Measurements from ENCODE around the gene CORT. TPM values are rescaled to one million over a fixed set of nuclear protein-coding genes. Genes with fewer than 3 reads are reported as not detected.

Gene CORT
- polyA plus RNA-seq, 1 donor from 2014 or later: 0.81 TPM

DNA sequence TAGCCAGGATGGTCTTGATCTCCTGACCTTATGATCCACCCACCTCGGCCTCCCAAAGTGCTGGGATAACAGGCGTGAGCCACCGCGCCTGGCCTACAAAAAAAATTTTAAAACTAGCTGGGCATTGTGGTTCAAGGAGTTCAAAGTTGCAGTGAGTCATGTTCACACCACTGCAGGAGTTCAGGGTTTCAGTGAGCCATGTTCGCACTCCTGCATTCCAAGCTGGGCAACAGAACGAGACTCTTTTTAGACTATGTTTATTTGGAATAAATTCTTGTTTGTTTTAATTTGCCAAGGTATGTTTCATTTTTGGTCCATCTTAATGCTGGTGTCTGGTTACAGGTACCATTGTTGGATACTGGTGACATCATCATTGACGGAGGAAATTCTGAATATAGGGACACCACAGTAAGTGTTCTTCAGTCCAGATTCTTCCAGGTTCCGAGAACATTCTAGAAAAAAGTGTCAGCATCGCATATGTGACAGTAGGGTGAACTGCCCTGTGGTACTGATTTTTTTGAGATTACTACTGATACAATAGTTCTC is 47.0 kb upstream of the CORT start:
- Histone ChIP-seq H3K9me2 (ENCODE audit: insufficient read depth, low read length) (no peaks in the 10 kb centered on the region), H3K27ac (ENCODE audit: low read length) (no peak overlapping the region), H3K4me3 (ENCODE audit: low read length) (no peak overlapping the region), H3K4me2 (ENCODE audit: low read length) (no peak overlapping the region), H3K27me3 (ENCODE audit: insufficient read depth, low read depth, low read length) (no peaks in the 10 kb centered on the region), H3K9me3 (ENCODE audit: low read length) (no peaks in the 10 kb centered on the region), H3F3A (ENCODE audit: insufficient read depth, low read length, poor library complexity, severe bottlenecking) (no peaks in the 10 kb centered on the region), H3K36me3 (ENCODE audit: insufficient read depth, low read length) (no peaks in the 10 kb centered on the region), H3K79me2 (replicated peaks; ENCODE audit: insufficient read depth, low read length) (peaks cover 25% of the 10 kb centered on the region), H2AFZ (ENCODE audit: low read depth, low read length) (no peak overlapping the region), H3K9ac (ENCODE audit: low read length) (no peak overlapping the region), H4K20me1 (ENCODE audit: insufficient read depth) (no peaks in the 10 kb centered on the region)
- TF ChIP-seq REST (IDR thresholded peaks at IDR 0.05; ENCODE audit: borderline replicate concordance): no peak
- no peak for TF ChIP-seq MXI1 (conservative IDR thresholded peaks at IDR 0.05; ENCODE audit: poor library complexity, severe bottlenecking)
- TF ChIP-seq, protein P1, sequence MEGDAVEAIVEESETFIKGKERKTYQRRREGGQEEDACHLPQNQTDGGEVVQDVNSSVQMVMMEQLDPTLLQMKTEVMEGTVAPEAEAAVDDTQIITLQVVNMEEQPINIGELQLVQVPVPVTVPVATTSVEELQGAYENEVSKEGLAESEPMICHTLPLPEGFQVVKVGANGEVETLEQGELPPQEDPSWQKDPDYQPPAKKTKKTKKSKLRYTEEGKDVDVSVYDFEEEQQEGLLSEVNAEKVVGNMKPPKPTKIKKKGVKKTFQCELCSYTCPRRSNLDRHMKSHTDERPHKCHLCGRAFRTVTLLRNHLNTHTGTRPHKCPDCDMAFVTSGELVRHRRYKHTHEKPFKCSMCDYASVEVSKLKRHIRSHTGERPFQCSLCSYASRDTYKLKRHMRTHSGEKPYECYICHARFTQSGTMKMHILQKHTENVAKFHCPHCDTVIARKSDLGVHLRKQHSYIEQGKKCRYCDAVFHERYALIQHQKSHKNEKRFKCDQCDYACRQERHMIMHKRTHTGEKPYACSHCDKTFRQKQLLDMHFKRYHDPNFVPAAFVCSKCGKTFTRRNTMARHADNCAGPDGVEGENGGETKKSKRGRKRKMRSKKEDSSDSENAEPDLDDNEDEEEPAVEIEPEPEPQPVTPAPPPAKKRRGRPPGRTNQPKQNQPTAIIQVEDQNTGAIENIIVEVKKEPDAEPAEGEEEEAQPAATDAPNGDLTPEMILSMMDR (IDR thresholded peaks at IDR 0.05; ENCODE audit: poor library complexity, severe bottlenecking): no peak
- TF ChIP-seq SMC3 (conservative IDR thresholded peaks at IDR 0.05; ENCODE audit: poor library complexity): no peak
- TF ChIP-seq TAF1 (IDR thresholded peaks at IDR 0.05; ENCODE audit: low read depth): no peak
- no peak for TF ChIP-seq POLR2AphosphoS5 (IDR thresholded peaks at IDR 0.05)
- TF ChIP-seq EZH2 (IDR thresholded peaks at IDR 0.05; ENCODE audit: borderline replicate concordance, insufficient read depth, low read length, poor library complexity, severe bottlenecking): no peak
- TF ChIP-seq RAD21 (conservative IDR thresholded peaks at IDR 0.05): no peak
- no peak for TF ChIP-seq EP300 (conservative IDR thresholded peaks at IDR 0.05; ENCODE audit: poor library complexity, severe bottlenecking)

DNA sequence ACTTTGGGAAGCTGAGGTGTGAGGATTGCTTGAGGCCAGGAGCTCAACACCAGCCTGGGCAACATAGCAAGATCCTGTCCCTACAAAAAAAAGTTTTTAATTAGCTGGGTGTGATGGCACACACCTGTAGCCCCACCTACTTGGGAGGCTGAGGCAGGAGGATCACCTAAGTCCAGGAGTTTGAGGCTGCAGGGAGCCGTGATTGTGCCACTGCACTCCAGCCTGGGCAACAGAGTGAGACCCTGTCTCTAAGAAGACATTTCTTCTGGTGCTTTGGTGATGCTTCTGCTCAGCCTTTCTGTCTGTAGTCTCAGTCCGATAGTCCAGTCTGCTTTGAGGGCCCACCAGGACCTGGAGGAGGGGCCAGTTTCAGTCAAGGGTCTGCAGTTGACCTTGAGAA is 42.6 kb upstream of the CORT start:
- H3F3A ChIP-seq (ENCODE audit: insufficient read depth, low read length, poor library complexity, severe bottlenecking): no peaks in the 10 kb centered on the region
- no peaks in the 10 kb centered on the region for H3K27me3 ChIP-seq (ENCODE audit: insufficient read depth, low read depth, low read length)
- H3K4me2 ChIP-seq (ENCODE audit: low read length): no peak overlapping the region
- no peaks in the 10 kb centered on the region for H3K9me3 ChIP-seq (ENCODE audit: low read length)
- no peaks in the 10 kb centered on the region for H3K9me2 ChIP-seq (ENCODE audit: insufficient read depth, low read length)
- no peaks in the 10 kb centered on the region for H4K20me1 ChIP-seq (ENCODE audit: insufficient read depth)
- no peak for TF ChIP-seq TAF1 (IDR thresholded peaks at IDR 0.05; ENCODE audit: low read depth)
- TF ChIP-seq RAD21 (conservative IDR thresholded peaks at IDR 0.05): no peak
- no peak for TF ChIP-seq EP300 (conservative IDR thresholded peaks at IDR 0.05; ENCODE audit: poor library complexity, severe bottlenecking)
- no peak for TF ChIP-seq SMC3 (conservative IDR thresholded peaks at IDR 0.05; ENCODE audit: poor library complexity)
- TF ChIP-seq MXI1 (conservative IDR thresholded peaks at IDR 0.05; ENCODE audit: poor library complexity, severe bottlenecking): no peak
- TF ChIP-seq EZH2 (IDR thresholded peaks at IDR 0.05; ENCODE audit: borderline replicate concordance, insufficient read depth, low read length, poor library complexity, severe bottlenecking): no peak
- no peak for TF ChIP-seq POLR2AphosphoS5 (IDR thresholded peaks at IDR 0.05)
- TF ChIP-seq, protein P1 (IDR thresholded peaks at IDR 0.05; ENCODE audit: poor library complexity, severe bottlenecking): no peak
- TF ChIP-seq REST (IDR thresholded peaks at IDR 0.05; ENCODE audit: borderline replicate concordance): no peak
- no peaks in the 10 kb centered on the region for H3K36me3 ChIP-seq (ENCODE audit: insufficient read depth, low read length)
- peaks cover under 1% of the 10 kb centered on the region for H3K79me2 ChIP-seq (replicated peaks; ENCODE audit: insufficient read depth, low read length)
- no peak overlapping the region for H3K9ac ChIP-seq (ENCODE audit: low read length)
- no peak overlapping the region for H3K27ac ChIP-seq (ENCODE audit: low read length)
- no peak overlapping the region for H2AFZ ChIP-seq (ENCODE audit: low read depth, low read length)
- no peak overlapping the region for H3K4me3 ChIP-seq (ENCODE audit: low read length)

Data from neural cell (in vitro differentiated cells).